ENCODE data around the gene SLC7A9.

SLC7A9 gene

DNA sequence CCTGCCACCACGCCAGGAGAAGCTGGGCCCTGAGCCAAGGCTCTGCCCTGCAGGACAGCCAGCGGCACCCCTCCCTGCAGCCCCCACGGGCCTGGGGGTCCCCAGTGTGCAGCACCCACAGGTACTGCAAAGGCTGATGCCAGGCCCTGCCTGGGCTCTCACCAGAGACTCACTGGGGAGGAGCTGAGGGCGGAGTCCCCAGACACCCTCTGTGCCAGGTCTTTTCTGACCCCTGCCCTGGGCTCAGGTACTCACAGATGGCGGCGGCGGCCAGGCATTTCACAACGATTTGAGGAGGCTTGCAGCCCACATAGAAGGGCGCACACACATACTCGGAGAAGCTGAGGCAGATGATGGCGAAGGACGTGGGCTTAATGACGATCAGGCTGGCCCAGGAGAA lies 5.7 kb downstream of the SLC7A9 start:
- TF ChIP-seq SIN3A (IDR thresholded peaks at IDR 0.05; ENCODE audit: borderline replicate concordance, insufficient read depth, low read length) (no peak), FOXP2 (optimal IDR thresholded peaks at IDR 0.05; ENCODE audit: borderline replicate concordance, extremely low read depth, extremely low read length, insufficient read depth) (no peak), TAF1 (IDR thresholded peaks at IDR 0.05; ENCODE audit: borderline replicate concordance, insufficient read depth, low read length) (no peak), POLR2AphosphoS5 (IDR thresholded peaks at IDR 0.05; ENCODE audit: low read depth, low read length) (no peak)
- TF ChIP-seq, protein P1, sequence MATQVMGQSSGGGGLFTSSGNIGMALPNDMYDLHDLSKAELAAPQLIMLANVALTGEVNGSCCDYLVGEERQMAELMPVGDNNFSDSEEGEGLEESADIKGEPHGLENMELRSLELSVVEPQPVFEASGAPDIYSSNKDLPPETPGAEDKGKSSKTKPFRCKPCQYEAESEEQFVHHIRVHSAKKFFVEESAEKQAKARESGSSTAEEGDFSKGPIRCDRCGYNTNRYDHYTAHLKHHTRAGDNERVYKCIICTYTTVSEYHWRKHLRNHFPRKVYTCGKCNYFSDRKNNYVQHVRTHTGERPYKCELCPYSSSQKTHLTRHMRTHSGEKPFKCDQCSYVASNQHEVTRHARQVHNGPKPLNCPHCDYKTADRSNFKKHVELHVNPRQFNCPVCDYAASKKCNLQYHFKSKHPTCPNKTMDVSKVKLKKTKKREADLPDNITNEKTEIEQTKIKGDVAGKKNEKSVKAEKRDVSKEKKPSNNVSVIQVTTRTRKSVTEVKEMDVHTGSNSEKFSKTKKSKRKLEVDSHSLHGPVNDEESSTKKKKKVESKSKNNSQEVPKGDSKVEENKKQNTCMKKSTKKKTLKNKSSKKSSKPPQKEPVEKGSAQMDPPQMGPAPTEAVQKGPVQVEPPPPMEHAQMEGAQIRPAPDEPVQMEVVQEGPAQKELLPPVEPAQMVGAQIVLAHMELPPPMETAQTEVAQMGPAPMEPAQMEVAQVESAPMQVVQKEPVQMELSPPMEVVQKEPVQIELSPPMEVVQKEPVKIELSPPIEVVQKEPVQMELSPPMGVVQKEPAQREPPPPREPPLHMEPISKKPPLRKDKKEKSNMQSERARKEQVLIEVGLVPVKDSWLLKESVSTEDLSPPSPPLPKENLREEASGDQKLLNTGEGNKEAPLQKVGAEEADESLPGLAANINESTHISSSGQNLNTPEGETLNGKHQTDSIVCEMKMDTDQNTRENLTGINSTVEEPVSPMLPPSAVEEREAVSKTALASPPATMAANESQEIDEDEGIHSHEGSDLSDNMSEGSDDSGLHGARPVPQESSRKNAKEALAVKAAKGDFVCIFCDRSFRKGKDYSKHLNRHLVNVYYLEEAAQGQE (IDR thresholded peaks at IDR 0.05; ENCODE audit: insufficient read depth in 1 of 2, low read depth in 2 of 2, low read length in 2 of 2) = no peak

DNA sequence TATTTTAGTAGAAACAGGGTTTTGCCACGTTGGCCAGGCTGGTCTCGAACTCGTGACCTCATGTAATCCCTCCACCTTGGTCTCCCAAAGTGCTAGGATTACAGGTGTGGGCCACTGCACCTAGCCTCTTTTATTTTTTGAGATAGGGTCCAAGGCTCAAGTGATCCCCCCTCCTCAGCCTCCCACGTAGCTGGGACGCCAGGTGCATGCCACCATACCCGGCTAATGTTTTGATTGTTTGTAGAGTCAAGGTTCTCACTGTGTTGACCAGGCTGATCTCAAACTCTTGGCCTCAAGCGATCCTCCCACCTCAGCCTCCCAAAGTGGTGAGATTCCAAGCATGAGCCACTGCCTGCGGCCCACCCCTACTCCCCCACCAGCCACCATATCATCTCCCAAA lies 6.3 kb downstream of the SLC7A9 start:
- TF ChIP-seq TAF1 (IDR thresholded peaks at IDR 0.05; ENCODE audit: borderline replicate concordance, insufficient read depth, low read length) (no peak), FOXP2 (optimal IDR thresholded peaks at IDR 0.05; ENCODE audit: borderline replicate concordance, extremely low read depth, extremely low read length, insufficient read depth) (no peak), POLR2AphosphoS5 (IDR thresholded peaks at IDR 0.05; ENCODE audit: low read depth, low read length) (no peak), SIN3A (IDR thresholded peaks at IDR 0.05; ENCODE audit: borderline replicate concordance, insufficient read depth, low read length) (no peak)
- TF ChIP-seq, protein P1 (IDR thresholded peaks at IDR 0.05; ENCODE audit: insufficient read depth in 1 of 2, low read depth in 2 of 2, low read length in 2 of 2) = no peak

DNA sequence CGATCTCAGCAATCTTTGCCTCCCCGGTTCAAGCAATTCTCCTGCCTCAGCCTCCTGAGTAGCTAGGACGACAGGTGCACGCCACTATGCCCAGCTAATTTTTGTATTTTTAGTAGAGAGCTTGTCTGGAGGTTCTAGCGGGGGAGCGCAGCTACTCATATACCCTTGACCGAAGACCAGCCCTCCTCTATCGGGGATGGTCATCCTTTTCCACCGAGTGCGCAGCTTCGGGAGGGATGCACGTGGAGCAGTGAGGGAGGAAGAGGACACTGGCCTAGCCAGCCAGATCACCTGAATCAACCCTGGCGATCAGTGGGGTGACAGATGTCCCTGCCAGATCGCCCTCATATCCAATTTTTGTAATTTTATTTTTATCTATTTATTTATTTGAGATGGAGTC lies 6.8 kb downstream of the SLC7A9 start:
- TF ChIP-seq POLR2AphosphoS5 (IDR thresholded peaks at IDR 0.05; ENCODE audit: low read depth, low read length) = no peak
- TF ChIP-seq TAF1 (IDR thresholded peaks at IDR 0.05; ENCODE audit: borderline replicate concordance, insufficient read depth, low read length) = no peak
- TF ChIP-seq FOXP2 (optimal IDR thresholded peaks at IDR 0.05; ENCODE audit: borderline replicate concordance, extremely low read depth, extremely low read length, insufficient read depth) = no peak
- TF ChIP-seq, protein P1 (IDR thresholded peaks at IDR 0.05; ENCODE audit: insufficient read depth in 1 of 2, low read depth in 2 of 2, low read length in 2 of 2) = no peak
- no peak for TF ChIP-seq SIN3A (IDR thresholded peaks at IDR 0.05; ENCODE audit: borderline replicate concordance, insufficient read depth, low read length)

DNA sequence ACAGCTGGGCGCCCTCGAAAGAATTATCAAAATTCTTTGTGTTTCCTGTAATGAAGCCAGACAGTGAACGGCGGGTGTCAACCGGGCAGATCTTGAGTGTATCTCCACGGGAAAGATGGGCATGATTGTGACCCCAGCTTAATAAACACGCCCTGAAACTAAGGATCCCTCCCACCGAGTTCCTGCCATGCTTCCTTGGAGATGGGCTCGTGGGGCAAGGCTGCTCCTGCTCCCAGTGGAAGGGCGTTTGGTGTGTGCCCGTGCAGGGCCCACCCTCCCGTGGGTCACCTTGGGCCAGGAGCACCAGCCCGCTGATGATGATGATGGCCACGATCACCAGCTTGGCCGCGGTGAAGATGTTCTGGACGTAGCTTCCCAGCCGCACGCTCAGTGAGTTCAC lies 7.4 kb downstream of the SLC7A9 start:
- TF ChIP-seq SIN3A (IDR thresholded peaks at IDR 0.05; ENCODE audit: borderline replicate concordance, insufficient read depth, low read length) (no peak), TAF1 (IDR thresholded peaks at IDR 0.05; ENCODE audit: borderline replicate concordance, insufficient read depth, low read length) (no peak)

DNA sequence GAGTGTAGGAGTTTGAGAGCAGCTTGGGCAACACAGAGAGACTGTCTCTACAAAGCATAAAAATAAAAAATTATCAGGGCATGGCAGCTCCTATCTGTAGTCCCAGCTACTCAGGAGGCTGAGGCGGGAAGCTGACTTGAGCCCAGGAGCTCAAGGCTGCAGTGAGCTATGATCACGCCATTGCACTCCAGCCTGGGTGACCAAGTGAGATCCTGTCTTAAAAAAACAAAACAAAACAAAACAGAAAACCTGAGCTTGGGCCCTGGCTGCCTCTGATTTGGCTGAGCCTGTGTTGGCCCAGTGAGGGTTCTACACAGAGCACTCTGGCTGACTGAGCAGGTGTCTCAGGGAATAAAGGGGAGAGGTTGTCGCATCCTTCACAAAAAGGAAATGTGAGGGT lies 8.0 kb downstream of the SLC7A9 start:
- no peak for TF ChIP-seq SIN3A (IDR thresholded peaks at IDR 0.05; ENCODE audit: borderline replicate concordance, insufficient read depth, low read length)
- no peak for TF ChIP-seq FOXP2 (optimal IDR thresholded peaks at IDR 0.05; ENCODE audit: borderline replicate concordance, extremely low read depth, extremely low read length, insufficient read depth)
- TF ChIP-seq, protein P1 (IDR thresholded peaks at IDR 0.05; ENCODE audit: insufficient read depth in 1 of 2, low read depth in 2 of 2, low read length in 2 of 2) = no peak
- no peak for TF ChIP-seq TAF1 (IDR thresholded peaks at IDR 0.05; ENCODE audit: borderline replicate concordance, insufficient read depth, low read length)
- TF ChIP-seq POLR2AphosphoS5 (IDR thresholded peaks at IDR 0.05; ENCODE audit: low read depth, low read length) = no peak
